ENCODE data around the gene VRK2.

Gene VRK2

DNA sequence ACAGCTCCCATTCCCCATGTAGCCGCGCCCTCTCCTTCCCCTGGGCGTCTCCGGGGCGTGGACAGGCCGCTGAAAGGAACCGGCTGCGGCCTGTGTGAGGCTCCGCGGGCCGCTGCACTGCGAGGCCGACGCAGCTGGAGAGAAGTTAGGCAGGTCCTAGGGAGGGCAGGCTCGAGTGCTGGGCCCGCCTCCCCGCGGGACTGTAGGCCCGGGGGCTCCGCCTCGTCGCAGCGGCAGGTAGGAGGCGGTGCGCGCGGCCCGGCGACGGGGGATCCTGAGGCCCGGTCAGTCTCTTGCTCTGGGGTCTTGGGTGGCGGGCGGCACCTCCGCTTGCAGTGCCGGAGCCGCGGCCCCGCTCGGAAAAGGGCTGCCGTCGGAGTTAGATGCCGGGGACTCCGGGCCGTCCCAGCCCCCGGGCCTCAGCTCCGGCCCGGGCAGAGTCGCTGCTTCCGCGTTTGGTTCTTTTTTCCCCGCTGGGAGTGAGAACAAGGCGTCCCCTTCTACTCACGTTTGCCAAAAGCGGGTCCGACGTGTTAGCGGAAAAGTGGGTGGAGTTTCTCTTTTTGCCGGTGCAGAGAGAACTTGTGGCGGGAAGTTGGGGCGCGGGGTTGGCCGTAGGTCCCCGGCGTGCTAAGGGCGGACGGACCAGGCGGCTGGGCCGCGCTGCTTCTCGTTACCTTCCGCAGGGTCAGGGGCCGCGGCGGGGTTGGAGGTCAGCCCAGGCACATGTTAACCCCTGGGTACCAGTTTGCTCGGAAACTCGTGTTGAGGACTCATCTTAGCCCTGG, at the start of gene VRK2:
Gene VRK2, plus strand, starts transcription at position 222 of the 788 bp plus-strand sequence. CDS start 2,026 bp downstream, outside the sequence.
- in situ Hi-C loops (cut with MboI; ENCODE audit: low sequenced_read_pairs) = no loop called here

DNA sequence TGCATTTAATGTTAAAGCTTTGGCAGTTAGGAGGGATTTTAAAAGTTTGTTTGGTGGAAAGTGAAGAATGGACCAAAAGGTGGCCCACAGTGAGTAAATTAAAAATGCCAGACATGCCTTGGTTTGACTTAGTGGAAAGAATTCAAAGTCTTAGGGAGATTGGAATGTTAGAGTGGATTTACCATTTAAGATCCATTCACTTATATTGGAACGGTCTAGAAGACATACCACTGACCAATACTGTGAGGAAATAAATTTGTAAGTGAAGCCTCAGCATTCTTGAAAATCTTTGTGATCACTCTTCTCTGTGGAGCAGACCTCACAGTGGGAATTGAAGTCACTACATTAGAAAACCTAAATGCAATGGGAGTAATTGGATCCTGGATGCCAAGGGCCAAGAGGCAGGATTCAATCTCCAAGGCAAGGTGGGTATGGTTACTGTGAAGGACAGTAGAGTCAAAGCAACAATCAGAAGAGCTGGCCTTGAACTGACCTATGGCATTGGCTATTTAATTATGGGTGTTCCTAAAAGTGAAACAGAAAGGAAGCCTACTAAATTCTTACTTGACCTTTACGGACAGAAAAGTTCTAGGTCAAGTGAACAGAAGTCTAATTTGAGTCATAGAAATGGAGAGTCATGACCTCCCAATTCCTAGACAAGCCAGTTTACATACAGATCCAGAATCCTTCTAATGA, 40.2 kb upstream of the VRK2 start:
- in situ Hi-C loops (cut with MboI; ENCODE audit: low sequenced_read_pairs) = no loop called here

DNA sequence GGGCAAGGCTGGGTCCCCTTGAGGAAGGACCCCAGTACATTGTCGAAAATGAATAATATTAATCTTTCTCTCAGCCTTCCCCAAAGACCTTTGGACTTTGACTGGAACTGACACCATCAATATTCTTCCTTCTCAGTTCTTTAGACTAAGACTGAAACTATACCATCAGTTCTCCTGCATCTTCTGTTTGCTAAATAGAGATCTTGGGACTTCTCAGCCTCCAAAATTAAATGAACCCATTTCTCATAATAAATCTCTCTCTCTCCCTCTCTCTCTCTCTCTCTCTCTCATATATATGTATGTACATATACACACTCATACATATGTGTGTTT, 39.7 kb upstream of the VRK2 start:
- in situ Hi-C loops (cut with MboI; ENCODE audit: low sequenced_read_pairs) = no loop called here

DNA sequence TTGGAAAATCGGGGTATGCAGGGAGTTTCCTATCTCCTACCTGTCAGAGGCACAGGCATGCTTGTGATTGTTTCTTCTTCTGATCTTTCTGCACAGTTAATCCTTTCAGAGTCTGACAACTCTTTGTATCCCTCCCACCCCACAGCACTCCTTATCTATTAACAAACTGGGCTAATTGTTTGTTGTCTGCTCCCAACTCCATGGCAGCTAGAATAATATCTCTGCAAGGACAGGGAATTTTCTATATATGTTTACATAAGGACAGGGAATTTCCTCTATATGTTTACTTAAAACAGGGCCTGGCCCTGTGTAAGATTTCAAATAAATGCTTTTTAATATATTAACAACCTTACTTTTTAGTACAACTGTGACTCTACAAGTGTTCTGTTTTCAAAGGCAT, 36.0 kb upstream of the VRK2 start:
- in situ Hi-C loops (cut with MboI; ENCODE audit: low sequenced_read_pairs) = no loop called here

DNA sequence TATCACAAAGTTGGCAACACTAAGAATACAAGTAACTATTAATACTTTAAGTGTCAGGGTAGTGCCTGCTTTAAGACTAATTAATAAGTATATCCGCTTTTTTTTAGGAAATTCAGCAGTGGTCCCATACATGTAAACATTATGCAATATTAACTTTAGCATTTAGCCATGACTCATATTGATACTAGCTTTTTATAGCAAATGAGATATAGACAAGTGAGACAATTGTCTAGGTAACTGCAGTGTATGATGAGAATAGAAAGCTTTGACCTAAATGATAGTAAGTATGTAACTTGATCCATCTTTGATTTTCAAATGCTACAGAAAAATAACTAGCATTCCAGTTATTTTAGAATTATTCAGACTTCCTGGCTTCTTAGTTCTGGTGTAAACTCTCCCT, 27.4 kb upstream of the VRK2 start:
- in situ Hi-C loops (cut with MboI; ENCODE audit: low sequenced_read_pairs) = no loop called here

DNA sequence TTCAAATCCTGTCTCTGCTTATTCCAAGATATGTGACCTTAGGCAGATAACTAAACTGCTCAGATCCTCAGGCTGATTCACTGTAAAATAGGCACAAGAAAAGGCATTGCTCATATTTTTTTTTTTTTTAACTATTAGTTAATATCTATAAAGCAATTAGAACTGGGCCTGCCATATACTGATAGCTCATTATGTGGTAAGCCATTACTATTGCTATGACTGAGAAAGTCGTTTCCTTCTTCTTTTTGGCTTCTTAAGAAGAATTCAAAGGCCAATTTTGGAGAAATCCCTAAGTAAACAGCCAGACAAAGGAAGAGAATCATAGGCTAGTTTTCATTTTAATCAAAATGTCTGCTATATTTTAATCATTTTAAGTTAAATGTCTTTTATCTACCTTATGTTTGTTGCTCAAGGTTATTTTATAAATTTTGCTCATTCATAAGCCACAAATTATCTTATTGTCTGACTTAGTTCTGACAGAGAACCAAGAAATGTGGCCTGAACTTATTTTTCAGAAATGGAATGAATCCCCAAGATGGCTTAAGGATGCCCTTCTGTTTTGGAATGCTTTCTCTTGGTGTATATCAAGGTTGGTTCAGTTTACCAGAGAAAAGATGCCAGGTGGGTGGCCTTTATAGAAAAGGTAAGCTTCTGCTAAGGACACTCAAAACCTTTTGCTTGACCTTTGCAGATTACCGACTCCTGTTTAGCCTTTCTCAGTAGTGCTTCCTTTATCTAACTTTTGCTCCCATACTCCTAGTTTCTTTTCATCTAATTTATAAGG, 21.3 kb upstream of the VRK2 start:
- in situ Hi-C loops (cut with MboI; ENCODE audit: low sequenced_read_pairs) = no loop called here

DNA sequence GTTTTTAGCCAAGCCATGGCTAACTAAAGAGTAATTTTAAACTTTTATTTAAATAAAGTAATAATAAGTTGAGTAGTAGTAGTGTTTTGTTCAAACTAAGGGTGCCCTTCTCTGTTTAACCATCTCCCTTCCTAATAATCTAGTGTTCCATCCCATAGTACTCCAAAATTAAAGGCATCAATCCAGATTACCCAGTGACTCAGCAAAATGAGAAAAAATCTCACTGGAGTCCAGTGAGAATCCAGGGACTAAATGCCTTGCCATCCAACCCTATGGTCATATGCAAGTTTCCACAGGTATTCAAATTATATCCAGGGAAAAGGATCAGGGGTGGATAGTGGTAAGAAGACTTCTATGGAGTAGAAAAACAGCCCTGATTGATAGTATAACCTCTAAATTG, 19.6 kb upstream of the VRK2 start:
- in situ Hi-C loops (cut with MboI; ENCODE audit: low sequenced_read_pairs) = no loop called here

DNA sequence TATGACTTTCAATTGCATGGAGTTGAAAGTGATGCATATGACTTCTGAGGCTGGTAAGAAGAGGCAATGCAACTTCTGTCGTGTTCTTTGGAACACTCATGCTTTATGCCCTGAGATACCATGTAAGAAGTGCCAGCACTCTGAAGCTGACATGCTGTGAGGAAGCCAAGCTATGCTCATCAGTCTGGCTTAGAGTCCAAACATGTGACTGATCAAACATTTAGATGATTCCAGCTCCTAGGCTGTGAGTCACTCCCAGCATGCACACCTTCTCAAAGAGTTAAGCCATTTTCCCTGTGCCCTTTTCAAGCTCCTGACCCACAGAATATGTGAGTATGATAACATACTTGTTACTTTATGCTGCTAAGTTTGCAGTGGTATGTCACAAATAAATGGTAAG, 15.8 kb upstream of the VRK2 start:
- in situ Hi-C loops (cut with MboI; ENCODE audit: low sequenced_read_pairs) = no loop called here

DNA sequence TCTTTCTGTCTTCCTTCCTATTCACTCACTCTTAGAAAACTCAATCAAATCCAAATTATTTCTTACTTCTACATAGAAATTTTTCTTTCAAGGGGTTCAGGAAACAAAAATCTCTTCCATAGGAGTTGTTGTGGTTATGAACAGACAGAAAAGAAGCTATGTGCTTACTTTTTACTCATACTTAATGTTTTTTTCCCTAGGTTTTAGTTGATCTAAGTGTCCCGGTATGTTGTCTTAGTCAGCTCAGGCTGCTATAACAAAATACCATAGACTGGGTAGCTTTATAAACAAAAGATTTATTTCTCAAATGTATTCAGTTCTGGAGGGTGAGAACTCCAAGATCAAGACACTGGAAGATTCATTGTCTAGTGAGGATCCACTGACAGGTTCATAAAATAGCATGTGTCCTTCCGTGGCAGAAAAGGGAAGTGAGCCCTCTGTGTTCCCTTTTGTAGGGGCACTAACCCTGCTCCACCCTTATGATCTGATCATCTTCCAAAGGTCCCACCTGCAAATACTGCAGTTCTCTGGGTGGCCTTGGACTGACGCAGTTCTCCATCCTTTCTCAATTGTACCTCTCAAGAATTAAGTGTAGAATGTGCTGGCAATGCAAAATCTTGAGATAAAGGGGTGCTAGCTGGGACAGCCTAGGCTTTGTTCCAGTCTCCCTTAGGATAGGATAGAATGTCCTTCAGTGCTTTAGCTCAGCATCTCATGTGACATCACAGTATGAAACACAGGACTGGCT, 14.4 kb upstream of the VRK2 start:
- in situ Hi-C loops (cut with MboI; ENCODE audit: low sequenced_read_pairs) = no loop called here

DNA sequence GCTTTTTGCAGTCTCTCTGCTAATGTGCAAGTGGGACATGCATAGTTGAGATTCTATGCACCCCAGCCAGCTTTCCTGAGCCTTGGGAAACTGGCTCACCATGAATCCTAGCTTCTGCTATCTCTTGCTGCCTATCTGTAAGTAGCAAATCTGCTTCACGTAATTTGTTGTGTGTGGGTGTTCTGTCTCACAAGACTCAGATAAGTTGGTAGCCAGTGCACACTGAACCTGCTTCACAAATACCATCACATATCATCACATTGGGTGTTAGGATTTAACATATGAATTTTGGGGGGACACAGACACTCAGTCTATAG, 13.9 kb upstream of the VRK2 start:
- in situ Hi-C loops (cut with MboI; ENCODE audit: low sequenced_read_pairs) = no loop called here

DNA sequence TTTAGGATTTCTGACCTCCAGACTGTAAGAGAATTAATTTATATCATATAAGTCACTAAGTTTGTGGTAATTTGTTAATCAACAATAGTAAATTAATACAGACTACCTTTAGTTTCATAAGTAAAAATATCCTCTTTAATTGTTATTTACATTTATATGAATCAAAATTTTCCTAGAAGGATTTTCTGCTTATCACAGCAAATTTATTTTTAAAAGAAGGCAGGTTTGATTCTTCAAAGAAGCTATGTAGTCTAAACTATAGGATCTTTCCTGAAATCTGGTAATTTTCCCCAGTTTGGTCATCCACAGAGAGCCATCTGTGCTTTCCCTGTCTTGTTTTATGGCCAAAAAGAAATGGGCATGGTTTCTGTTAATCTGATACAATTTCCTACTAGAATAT, 13.1 kb upstream of the VRK2 start:
- in situ Hi-C loops (cut with MboI; ENCODE audit: low sequenced_read_pairs) = no loop called here

DNA sequence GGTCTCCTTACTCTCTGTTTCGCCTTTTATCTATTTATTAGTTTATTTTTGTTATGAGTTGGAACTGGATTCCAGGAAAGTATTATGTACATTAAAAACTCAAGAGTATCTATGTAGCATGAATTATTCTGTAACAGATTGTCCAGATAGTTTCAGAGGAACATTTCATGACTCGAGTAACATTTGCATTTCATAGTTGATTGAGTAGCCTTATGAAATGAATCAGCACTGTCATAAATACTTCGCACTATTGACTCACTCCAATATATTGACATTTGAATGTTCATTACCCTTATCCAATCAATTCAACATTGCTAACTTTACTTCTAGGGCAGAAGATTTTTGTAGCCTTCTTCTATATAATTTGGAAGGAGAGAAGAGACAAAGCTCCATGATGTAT, 11.3 kb upstream of the VRK2 start:
- in situ Hi-C loops (cut with MboI; ENCODE audit: low sequenced_read_pairs) = no loop called here

DNA sequence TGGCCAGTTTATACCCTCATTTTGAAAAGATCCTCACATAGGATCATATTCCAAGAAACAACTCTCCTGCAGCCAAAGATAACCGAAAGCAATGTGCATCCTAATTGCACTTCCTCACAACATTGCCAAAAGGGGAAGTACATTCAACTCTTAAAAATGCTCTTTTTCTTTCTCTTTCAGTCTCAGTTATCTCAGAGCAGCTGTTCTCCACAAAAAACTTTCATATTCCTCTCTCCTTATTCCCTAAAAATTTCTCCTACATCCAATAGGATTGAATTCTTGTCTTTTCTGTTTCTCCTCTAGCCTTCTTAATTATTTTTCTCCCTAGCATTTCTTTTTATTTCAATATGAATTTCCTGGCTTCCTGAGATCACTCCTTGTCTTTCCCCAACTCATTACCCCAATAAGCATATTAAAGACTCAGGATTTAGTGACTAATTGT, 7.4 kb upstream of the VRK2 start:
- in situ Hi-C loops (cut with MboI; ENCODE audit: low sequenced_read_pairs) = no loop called here

DNA sequence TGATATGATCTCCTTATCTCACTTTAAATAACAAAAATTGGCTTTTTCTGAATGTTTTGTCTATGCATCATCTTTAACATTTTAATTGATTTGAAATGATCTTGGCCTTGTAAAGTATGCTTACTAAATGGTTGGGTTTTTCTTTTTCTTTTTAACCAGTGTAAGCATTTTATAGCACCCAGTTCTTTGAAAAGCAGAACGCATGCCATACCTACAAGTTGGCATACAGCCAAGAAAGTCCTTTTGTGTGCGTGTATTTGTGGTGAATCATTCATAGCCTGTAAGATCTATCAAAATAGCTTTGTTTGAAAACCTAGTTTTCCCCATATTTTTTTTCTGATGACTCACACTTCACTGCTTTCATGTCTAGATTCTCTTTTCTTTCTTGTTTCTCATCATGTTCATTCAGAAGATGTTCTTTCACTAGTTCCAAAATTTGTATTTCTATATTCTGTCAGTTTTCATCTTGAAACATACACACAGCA, 4.1 kb upstream of the VRK2 start:
- in situ Hi-C loops (cut with MboI; ENCODE audit: low sequenced_read_pairs) = no loop called here

DNA sequence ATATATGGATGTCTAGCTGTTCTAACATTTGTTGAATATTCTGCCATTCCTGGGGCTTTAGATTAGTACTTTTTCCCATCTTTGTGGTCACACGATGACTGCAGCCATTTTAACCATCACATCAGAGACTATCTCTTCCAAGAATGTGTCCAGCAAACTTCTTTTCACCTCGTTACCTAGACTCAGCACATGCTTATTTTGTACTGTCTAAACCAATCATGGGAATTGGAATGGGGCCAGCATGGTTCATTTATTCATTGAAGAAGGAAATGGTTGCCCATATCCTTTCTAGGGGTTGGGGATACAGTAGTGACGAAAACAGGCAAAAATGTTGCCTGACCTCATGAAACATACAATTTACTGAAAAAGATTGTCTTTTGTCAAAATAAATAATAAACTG, 2.5 kb upstream of the VRK2 start:
- in situ Hi-C loops (cut with MboI; ENCODE audit: low sequenced_read_pairs) = no loop called here

DNA sequence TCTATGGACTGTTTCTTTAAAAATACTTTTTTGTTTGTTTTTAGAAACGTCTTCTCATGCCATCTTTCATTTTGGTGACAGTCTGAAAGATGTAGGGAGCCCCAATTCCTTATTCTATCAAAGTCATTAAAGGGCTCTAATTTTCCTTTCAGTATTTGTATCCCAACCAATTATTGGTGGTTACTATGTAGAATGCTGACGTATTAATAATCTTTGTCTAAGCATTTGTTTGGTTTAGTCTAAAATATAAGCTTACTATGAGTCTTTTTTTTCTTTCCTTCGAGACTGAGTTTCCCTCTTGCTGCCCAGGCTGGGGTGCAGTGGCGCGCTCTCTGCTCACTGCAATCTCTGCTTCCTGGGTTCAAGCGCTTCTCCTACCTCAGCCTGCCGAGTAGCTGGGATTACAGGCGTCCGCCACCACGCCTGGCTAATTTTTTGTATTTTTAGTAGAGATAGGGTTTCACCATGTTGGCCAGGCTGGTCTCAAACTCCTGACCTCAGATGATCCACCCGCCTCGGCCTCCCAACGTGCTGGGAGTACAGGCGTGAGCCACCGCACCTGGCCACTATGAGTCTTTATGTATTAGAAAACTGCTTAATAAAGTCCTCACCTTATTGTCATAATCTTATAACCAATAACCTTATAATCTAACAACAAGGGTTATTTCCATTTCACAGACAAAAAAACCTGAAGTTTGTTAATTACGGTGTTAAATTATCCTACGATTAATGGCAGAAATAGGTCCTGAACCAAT, 849 bp upstream of the VRK2 start:
- in situ Hi-C loops (cut with MboI; ENCODE audit: low sequenced_read_pairs) = no loop called here

DNA sequence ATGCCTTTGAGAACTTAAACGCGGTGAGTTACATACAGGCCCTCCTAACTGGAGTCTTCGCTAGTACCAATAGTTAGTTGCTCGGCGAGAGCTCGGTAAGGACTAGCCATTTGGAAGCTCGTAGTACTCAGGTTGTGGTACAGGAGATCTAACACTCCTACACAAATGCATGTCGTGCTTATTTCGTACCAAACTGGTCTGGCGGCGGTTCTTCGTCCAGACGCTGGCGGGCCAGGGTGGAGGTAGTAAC, 346 bp upstream of the VRK2 start:
- in situ Hi-C loops (cut with MboI; ENCODE audit: low sequenced_read_pairs) = no loop called here

DNA sequence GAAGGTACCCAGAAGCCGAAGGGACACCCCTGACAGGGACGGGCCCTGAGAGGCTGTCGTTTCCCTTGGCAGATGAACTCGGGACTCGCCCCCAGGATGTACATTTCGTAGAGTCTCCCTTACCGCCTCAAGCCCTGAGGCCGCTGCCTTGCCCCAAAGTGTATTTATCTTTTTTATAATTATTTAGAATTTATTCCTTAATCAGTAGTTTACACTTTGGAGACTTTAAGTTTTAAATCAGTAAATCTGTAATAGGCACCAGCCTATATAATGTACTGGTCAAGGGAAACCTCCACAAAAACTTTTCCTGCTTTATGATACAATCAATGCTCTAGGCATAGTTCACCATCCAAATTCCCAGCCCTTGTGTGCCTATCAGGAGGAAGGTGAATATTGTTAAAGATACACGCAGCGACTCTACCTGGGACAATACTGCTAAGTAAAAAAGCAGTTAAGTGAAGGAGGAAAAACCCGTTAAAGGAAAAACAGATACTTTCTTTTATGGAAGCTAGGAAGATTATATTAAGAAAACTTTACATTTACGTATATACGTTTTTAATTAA, 848 bp downstream of the VRK2 start:
- in situ Hi-C loops (cut with MboI; ENCODE audit: low sequenced_read_pairs) = no loop called here

DNA sequence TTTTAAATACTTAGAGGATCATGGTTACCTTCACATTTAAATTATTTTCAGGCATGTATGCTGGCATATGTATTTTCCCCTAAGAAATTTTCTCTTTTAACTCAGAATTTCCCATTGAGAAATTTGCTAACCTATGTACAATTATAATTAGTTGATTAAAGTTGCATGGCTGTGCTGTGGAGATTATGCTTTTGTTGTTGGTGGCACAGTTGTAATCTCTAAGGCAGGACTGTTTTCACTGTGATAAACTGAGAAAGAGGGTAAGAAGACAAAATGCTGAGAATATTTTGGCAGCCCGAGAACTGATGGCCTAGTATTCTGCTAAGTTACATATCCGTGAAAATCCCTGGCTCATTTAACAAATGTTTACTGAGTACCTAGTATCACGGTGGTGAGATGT, 1.4 kb downstream of the VRK2 start:
- in situ Hi-C loops (cut with MboI; ENCODE audit: low sequenced_read_pairs) = no loop called here

DNA sequence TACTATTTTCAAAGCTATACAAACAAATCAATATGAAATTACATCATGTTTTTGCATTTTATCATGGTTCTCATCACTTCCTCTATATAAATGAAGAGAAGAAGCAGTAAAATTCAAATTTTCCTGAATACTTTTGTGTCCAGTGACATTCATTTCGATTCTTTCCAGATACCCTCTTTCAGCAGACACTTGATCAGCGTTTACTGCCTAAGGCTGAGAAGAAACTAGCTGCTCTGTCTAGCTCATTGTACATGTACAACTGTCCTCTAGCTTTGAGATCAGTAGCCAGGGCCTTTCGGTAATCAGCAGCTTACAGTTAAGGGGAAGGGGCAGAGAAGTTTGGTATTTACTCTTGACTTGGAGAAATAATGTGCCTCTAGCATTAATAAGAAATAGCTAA, 4.8 kb downstream of the VRK2 start:
- in situ Hi-C loops (cut with MboI; ENCODE audit: low sequenced_read_pairs) = no loop called here

Data from hTERT RPE-1 (cell line).